ENCODE data around the gene DCXR. TPM values are rescaled to one million over a fixed set of nuclear protein-coding genes. Genes with fewer than 3 reads are reported as not detected.

DCXR gene
- total RNA-seq, 2 experiments from 2014 or later: 132 to 147 TPM

- H3K4me3 ChIP-seq (ENCODE audit: low read depth, low read length, poor library complexity, severe bottlenecking): no peak overlapping the region
- intact Hi-C loops (cut with micrococcal nuclease; ENCODE audit: unreplicated experiment): no loop called here
- POLR2A ChIA-PET: no interaction called here
- H3K36me3 ChIP-seq (ENCODE audit: insufficient read depth, low read length): no peaks in the 10 kb centered on the region
- no peak overlapping the region for H3K4me2 ChIP-seq (ENCODE audit: low read length)
- BruUV-seq (replicated peaks): no TSS peak
- H3K9me2 ChIP-seq (ENCODE audit: insufficient read depth, low read length): no peaks in the 10 kb centered on the region
- no peak for DNase-seq (ENCODE audit: low spot score)
- TF ChIP-seq, protein P1, sequence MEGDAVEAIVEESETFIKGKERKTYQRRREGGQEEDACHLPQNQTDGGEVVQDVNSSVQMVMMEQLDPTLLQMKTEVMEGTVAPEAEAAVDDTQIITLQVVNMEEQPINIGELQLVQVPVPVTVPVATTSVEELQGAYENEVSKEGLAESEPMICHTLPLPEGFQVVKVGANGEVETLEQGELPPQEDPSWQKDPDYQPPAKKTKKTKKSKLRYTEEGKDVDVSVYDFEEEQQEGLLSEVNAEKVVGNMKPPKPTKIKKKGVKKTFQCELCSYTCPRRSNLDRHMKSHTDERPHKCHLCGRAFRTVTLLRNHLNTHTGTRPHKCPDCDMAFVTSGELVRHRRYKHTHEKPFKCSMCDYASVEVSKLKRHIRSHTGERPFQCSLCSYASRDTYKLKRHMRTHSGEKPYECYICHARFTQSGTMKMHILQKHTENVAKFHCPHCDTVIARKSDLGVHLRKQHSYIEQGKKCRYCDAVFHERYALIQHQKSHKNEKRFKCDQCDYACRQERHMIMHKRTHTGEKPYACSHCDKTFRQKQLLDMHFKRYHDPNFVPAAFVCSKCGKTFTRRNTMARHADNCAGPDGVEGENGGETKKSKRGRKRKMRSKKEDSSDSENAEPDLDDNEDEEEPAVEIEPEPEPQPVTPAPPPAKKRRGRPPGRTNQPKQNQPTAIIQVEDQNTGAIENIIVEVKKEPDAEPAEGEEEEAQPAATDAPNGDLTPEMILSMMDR (conservative IDR thresholded peaks at IDR 0.05; ENCODE audit: low read length): no peak
- no peak for TF ChIP-seq EZH2phosphoT487 (IDR thresholded peaks at IDR 0.05; ENCODE audit: borderline replicate concordance, low read depth, low read length)
- H3K27ac ChIP-seq (ENCODE audit: low read depth, low read length, poor library complexity, severe bottlenecking): no peak overlapping the region
- H3K4me1 ChIP-seq (ENCODE audit: insufficient read depth, low read length, poor library complexity, severe bottlenecking): no peaks in the 10 kb centered on the region
- CTCF ChIA-PET (ENCODE audit: unreplicated experiment): no interaction called here
- no peaks in the 10 kb centered on the region for H3K9me3 ChIP-seq (ENCODE audit: low read length)
- no peaks in the 10 kb centered on the region for H3K79me2 ChIP-seq (ENCODE audit: insufficient read depth, low read depth, low read length)
- H4K20me1 ChIP-seq (ENCODE audit: insufficient read depth, low read length): no peaks in the 10 kb centered on the region
- H2AFZ ChIP-seq (ENCODE audit: low read length): no peak overlapping the region
These were observed 30.3 kb downstream of the DCXR start for GRCh38 chr17:82007228-82007494.

GRCh38 chr17:82006468-82007227, 30.8 kb downstream of the DCXR start:
- no peak overlapping the region for H3K4me2 ChIP-seq (ENCODE audit: low read length)
- no peaks in the 10 kb centered on the region for H3K9me2 ChIP-seq (ENCODE audit: insufficient read depth, low read length)
- H3K27ac ChIP-seq (ENCODE audit: low read depth, low read length, poor library complexity, severe bottlenecking): no peak overlapping the region
- CTCF ChIA-PET (ENCODE audit: unreplicated experiment): no interaction called here
- no TSS peak for BruUV-seq (replicated peaks)
- H3K4me1 ChIP-seq (ENCODE audit: insufficient read depth, low read length, poor library complexity, severe bottlenecking): no peaks in the 10 kb centered on the region
- TF ChIP-seq EZH2phosphoT487 (IDR thresholded peaks at IDR 0.05; ENCODE audit: borderline replicate concordance, low read depth, low read length): no peak
- TF ChIP-seq, protein P1 (conservative IDR thresholded peaks at IDR 0.05; ENCODE audit: low read length): no peak
- POLR2A ChIA-PET: no interaction called here
- no peaks in the 10 kb centered on the region for H3K36me3 ChIP-seq (ENCODE audit: insufficient read depth, low read length)
- no peaks in the 10 kb centered on the region for H3K9me3 ChIP-seq (ENCODE audit: low read length)
- H4K20me1 ChIP-seq (ENCODE audit: insufficient read depth, low read length): no peaks in the 10 kb centered on the region
- H3K79me2 ChIP-seq (ENCODE audit: insufficient read depth, low read depth, low read length): no peaks in the 10 kb centered on the region
- intact Hi-C loops (cut with micrococcal nuclease; ENCODE audit: unreplicated experiment): no loop called here
- H3K4me3 ChIP-seq (ENCODE audit: low read depth, low read length, poor library complexity, severe bottlenecking): no peak overlapping the region
- no peak for DNase-seq (ENCODE audit: low spot score)
- H2AFZ ChIP-seq (ENCODE audit: low read length): no peak overlapping the region

DNA sequence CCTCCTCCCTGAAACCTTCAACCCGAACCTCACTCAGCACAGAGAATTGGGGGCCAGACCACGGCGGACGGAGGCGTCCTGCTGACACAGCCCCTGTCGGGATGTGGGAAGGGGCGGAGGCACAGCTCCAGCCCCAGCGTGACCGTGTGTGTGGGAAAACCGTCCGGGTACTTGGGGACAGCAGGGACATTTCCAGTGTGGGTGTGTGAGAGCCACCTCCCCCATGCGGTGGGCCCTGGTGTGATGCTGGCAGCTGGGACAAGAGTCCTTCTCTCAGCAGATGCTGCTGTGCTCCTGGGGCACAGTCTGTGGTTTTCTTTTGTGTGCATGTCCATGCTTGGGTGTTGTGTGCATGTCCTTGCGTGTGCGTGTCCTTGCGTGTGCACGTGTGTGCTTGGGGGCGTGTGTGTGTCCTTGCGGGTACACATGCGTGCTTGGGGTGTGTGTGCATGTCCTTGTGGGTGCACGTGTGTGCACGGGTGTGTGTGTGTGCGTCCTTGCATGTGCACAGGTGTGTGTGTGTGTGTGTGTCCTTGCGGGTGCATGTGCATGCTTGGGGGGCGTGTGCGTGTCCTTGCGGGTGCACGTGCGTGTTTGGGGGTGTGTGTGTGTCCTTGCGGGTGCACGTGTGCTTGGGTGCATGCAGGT, 31.7 kb downstream of the DCXR start:
- Histone ChIP-seq H3K36me3 (ENCODE audit: insufficient read depth, low read length) (no peaks in the 10 kb centered on the region), H3K4me1 (ENCODE audit: insufficient read depth, low read length, poor library complexity, severe bottlenecking) (no peaks in the 10 kb centered on the region), H3K4me3 (ENCODE audit: low read depth, low read length, poor library complexity, severe bottlenecking) (no peak overlapping the region), H3K4me2 (ENCODE audit: low read length) (no peak overlapping the region), H3K79me2 (ENCODE audit: insufficient read depth, low read depth, low read length) (no peaks in the 10 kb centered on the region), H4K20me1 (ENCODE audit: insufficient read depth, low read length) (no peaks in the 10 kb centered on the region), H3K9me2 (ENCODE audit: insufficient read depth, low read length) (no peaks in the 10 kb centered on the region), H2AFZ (ENCODE audit: low read length) (no peak overlapping the region), H3K9me3 (ENCODE audit: low read length) (no peaks in the 10 kb centered on the region), H3K27ac (ENCODE audit: low read depth, low read length, poor library complexity, severe bottlenecking) (no peak overlapping the region)
- TF ChIP-seq, protein P1 (conservative IDR thresholded peaks at IDR 0.05; ENCODE audit: low read length): no peak
- TF ChIP-seq EZH2phosphoT487 (IDR thresholded peaks at IDR 0.05; ENCODE audit: borderline replicate concordance, low read depth, low read length): no peak
- CTCF ChIA-PET (ENCODE audit: unreplicated experiment): no interaction called here
- no peak for DNase-seq (ENCODE audit: low spot score)
- POLR2A ChIA-PET: no interaction called here
- intact Hi-C loops (cut with micrococcal nuclease; ENCODE audit: unreplicated experiment): no loop called here
- BruUV-seq (replicated peaks): no TSS peak

Data from OCI-LY7 (cell line).